Activated naive CD4-positive, alpha-beta T cell (primary cell): ENCODE data around the gene KRTAP6-2.

Source experiments
- DNase-seq, 4 experiments: peaks; one replicate each; lab custom pipeline; 2025; lab: John Stamatoyannopoulos, UW

KRTAP6-2 gene

DNA sequence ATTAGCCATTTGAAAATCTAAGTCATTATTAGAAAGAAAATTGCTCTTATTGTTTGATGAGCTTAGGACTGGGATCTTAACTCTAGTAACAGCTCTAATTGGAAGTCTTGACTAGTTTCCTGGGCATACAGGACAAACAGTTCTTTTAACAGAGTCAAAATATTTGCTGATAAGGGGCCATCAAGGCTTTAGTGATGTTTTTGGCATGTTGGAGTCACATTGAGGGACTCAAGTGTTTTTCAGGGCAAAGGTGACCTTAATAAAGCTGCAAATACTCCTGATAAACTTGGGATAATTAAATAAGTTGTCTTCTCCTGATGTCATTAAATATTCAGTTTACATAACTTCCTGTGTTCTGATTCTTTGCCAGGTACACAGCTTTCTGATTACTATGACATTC is 31.1 kb downstream of the KRTAP6-2 start:
- no peak for DNase-seq

DNA sequence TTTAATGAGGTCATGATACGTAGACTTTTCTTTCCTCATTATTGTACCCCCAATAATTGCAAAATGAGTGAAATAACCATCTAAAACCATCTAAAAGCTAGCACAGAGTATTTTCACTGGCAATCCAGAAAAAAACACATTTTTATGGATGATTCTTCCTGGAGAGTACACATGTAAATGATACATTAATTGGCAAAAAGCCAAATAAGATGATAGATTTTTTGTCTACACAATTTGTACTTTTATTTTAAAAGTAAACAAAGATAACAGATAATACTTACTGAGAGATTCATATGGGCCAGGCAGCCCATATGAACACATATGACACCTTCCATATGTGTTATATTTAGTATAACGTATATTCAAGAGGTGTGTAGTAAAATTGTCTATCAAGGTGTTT is 35.1 kb downstream of the KRTAP6-2 start:
- DNase-seq: no peak

DNA sequence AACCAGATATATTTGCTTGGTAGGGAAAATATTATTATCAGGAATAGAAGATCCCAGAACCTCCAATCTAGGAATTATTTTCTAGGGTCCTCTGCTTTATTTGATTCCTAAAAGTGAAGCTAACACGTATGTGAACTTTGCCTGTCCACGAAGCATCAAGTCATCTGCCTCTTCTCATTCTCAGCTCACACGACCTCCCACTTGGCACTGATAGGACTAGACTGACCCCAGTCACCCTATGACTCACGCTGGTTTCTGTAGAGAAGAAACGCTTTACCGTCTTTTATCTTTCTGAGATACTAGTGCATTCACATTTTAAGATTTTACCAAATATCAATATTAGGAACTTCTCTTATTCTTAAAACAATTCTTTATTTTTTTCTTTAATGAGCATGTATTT is 35.6 kb downstream of the KRTAP6-2 start:
- DNase-seq: no peak

DNA sequence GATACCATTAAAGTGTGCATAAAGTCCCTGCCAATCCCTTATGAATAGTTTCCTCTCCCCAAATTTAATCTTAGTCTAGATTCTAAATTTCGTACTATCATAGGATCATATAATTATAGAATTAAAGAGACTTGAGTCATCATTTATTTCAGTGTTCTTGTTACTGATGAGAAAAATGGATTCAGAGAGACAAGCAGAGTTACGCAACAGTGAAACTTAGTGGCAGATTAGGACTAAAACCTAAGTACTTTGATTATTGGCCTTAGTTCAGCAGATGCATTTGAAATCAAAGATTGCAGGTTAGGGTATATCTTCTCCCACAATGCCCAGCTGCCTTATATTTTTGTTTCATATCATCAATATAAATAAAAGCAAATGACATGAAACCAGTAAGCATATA is 36.7 kb downstream of the KRTAP6-2 start:
- no peak for DNase-seq

DNA sequence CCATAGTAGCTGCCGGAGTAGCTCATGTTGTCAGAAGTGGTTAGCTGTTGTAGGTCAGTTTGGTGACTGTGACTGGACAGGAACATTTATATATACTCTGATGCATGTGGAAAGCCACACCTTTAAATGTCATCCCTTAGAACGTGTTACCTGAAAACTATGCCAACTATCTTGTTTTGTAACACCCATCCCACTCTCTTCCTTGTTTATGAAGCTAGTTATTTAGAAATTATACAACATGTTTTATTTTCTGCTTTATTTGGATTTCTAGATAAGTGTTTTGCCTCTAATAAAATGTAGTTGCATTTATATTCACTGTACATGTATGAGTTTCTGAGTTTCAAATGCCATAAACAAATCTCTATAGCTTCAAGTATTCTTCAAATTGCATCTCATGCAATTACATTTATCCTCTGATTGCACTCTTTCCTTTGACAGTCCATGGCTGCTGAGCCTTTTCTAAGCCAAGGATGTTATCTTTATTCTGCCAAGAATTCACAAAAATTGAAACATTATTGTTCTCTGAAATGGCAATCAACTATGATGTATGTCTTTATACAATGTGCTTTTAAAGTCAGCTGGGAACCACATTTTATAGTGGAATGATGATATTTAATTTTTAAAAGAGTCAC is 37.3 kb downstream of the KRTAP6-2 start, which contains the start of gene KRTAP19-7:
Gene KRTAP19-7 (minus strand): TSS at position 51 of the 632 bp plus-strand sequence. CDS start 25 bp downstream, at position 26.
- no peak for DNase-seq

DNA sequence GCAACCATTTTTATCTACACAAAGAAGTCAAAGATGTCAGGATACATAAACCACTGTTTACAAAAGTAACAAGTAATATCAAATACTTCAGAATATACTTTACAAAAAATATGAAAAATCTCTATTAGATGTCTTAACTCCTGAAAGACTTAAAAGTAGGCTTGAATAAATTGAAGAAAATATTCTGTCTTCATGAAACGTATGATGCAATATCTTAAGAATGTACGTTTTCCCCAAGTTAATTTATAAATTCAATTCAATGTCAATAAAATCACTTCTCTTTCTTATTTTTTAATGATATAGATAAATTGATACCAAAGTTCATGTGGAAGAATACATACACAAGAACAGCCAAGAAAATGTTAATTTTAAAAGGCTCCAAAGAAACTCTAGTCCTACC is 43.6 kb downstream of the KRTAP6-2 start:
- DNase-seq: no peak

DNA sequence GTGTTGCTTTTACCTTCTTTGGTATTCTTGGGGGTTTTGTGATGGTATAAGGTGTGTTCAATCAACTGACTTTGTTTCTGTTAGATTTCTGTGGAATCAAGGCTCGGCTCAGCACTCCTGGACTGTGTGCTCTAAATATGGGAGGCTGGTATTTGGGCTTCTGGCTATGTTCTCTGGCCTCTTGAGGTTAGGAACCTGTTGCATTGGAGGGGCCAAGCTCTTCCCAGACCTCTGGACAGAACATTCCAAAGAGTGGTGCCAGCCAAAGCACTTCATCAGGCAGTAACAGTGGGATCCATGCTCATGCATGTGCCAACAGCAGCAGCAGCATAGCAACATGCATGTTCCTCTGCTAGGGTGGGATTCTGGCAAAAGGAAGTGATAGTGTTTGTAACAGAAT is 45.9 kb downstream of the KRTAP6-2 start:
- DNase-seq: no peak
